HepG2 (cell line): Measurements from ENCODE around the gene TUT7. TPM values are rescaled to one million over a fixed set of nuclear protein-coding genes. Genes with fewer than 3 reads are reported as not detected.

Experiments
- E2F1 ChIP-seq: sonication (generic); formaldehyde crosslinking; IDR thresholded peaks from 2 replicates; pipeline ENCODE4 v1.5.0; 2020; ENCODE audit warnings: missing genetic modification reagents
- GLMP ChIP-seq: sonication (generic); formaldehyde crosslinking; IDR thresholded peaks from 2 replicates; pipeline ENCODE4 v1.9.0; 2021; ENCODE audit warnings: missing genetic modification reagents, mild to moderate bottlenecking, borderline replicate concordance
- GPN1 ChIP-seq: sonication (generic); formaldehyde crosslinking; IDR thresholded peaks from 2 replicates; pipeline ENCODE4 v1.5.1; 2020; ENCODE audit warnings: missing genetic modification reagents, borderline replicate concordance
- JUND ChIP-seq: sonication (generic); formaldehyde crosslinking; IDR thresholded peaks from 2 replicates; pipeline ENCODE4 v1.8.0; 2022; ENCODE audit warnings: mild to moderate bottlenecking, missing genetic modification reagents
- KDM6A ChIP-seq: IDR thresholded peaks from 2 replicates; pipeline ENCODE4 v1.6.1; 2016; ENCODE audit warnings: low read depth
- MEF2D ChIP-seq: sonication (generic); formaldehyde crosslinking; IDR thresholded peaks from 2 replicates; pipeline ENCODE4 v1.5.1; 2020; ENCODE audit warnings: mild to moderate bottlenecking, missing genetic modification reagents
- NKX3-1 ChIP-seq: sonication (generic); formaldehyde crosslinking; IDR thresholded peaks from 2 replicates; pipeline ENCODE4 v1.5.0; 2020; ENCODE audit warnings: missing genetic modification reagents
- PRDM15 ChIP-seq: sonication (generic); formaldehyde crosslinking; IDR thresholded peaks from 2 replicates; pipeline ENCODE4 v1.4.0; 2020; ENCODE audit warnings: missing genetic modification reagents
- PREB ChIP-seq: sonication (generic); formaldehyde crosslinking; IDR thresholded peaks from 2 replicates; pipeline ENCODE4 v1.4.0; 2020; ENCODE audit warnings: missing genetic modification reagents
- REPIN1 ChIP-seq: sonication (generic); formaldehyde crosslinking; IDR thresholded peaks from 2 replicates; pipeline ENCODE4 v1.8.0; 2022; ENCODE audit warnings: missing genetic modification reagents, low read depth, mild to moderate bottlenecking, borderline replicate concordance
- ZMYM2 ChIP-seq: sonication (generic); formaldehyde crosslinking; IDR thresholded peaks from 2 replicates; pipeline ENCODE4 v1.8.0; 2022; ENCODE audit warnings: mild to moderate bottlenecking, missing genetic modification reagents
- ZNF121 ChIP-seq: sonication (generic); formaldehyde crosslinking; IDR thresholded peaks from 2 replicates; pipeline ENCODE4 v1.5.0; 2020; ENCODE audit warnings: mild to moderate bottlenecking, missing genetic modification reagents
- ZNF251 ChIP-seq: sonication (generic); formaldehyde crosslinking; IDR thresholded peaks from 2 replicates; pipeline ENCODE4 v1.9.0; 2021; ENCODE audit warnings: mild to moderate bottlenecking, missing genetic modification reagents
- ZNF354B ChIP-seq: sonication (generic); formaldehyde crosslinking; IDR thresholded peaks from 2 replicates; pipeline ENCODE4 v1.8.0; 2022; ENCODE audit warnings: mild to moderate bottlenecking, missing genetic modification reagents
- ZNF414 ChIP-seq: sonication (generic); formaldehyde crosslinking; IDR thresholded peaks from 2 replicates; pipeline ENCODE4 v1.5.0; 2020; ENCODE audit warnings: missing genetic modification reagents
- ZNF44 ChIP-seq: sonication (generic); formaldehyde crosslinking; IDR thresholded peaks from 2 replicates; pipeline ENCODE4 v1.5.1; 2020; ENCODE audit warnings: mild to moderate bottlenecking, missing genetic modification reagents
- ZNF446 ChIP-seq: sonication (generic); formaldehyde crosslinking; IDR thresholded peaks from 2 replicates; pipeline ENCODE4 v1.5.0; 2020; ENCODE audit warnings: mild to moderate bottlenecking, missing genetic modification reagents
- ZNF670 ChIP-seq: sonication (generic); formaldehyde crosslinking; IDR thresholded peaks from 2 replicates; pipeline ENCODE4 v1.8.0; 2022; ENCODE audit warnings: mild to moderate bottlenecking, missing genetic modification reagents, borderline replicate concordance
- ZNF770 ChIP-seq: sonication (generic); formaldehyde crosslinking; IDR thresholded peaks from 2 replicates; pipeline ENCODE4 v1.5.0; 2020; ENCODE audit warnings: mild to moderate bottlenecking, missing genetic modification reagents
- polyA plus RNA-seq, 8 experiments: library from polyadenylated mRNA; depleted of rRNA in 3 of 8; stranded (reverse) in 7 of 8; unstranded in 1 of 8; fragments of >200 nt; fragmentation: Illumina TruSeq in 4 of 8; extraction: Trizol in 4 of 8; gene quantifications; 2 replicates each; pipeline versions ENCODE4 v1.2.1 to v1.2.3, GENCODE V29; 2011 to 2016; ENCODE audit warnings: low read depth in 4 of 8, missing spikeins in 1 of 8, mixed read lengths in 1 of 8; ENCODE audit not compliant: insufficient read depth in 1 of 8
- total RNA-seq, 5 experiments: library from RNA; depleted of rRNA; stranded (reverse); fragments of >200 nt; fragmentation: Illumina TruSeq; extraction: Trizol; gene quantifications; 2 replicates each; pipeline ENCODE4 v1.2.3, GENCODE V29; 2016; ENCODE audit warnings: low read depth in 1 of 5

The TUT7 gene
- total and polyA plus RNA-seq, 2 of the 13 experiments (the other 11 are each of a cell fraction or from before 2014, with no cell fraction given), result 12.0 to 19.4 TPM

- peak; percentile 77; the same call in 1 of the 2 replicates for TF ChIP-seq E2F1
- TF ChIP-seq PREB (CRISPR knock-in tag), result no peak
- no peak for TF ChIP-seq JUND (CRISPR knock-in tag)
- peak; percentile 84; the same call in 1 of the 2 replicates for TF ChIP-seq ZNF414
- no peak for TF ChIP-seq KDM6A (CRISPR knock-in tag)
- peak; percentile 28; the same call in 1 of the 2 replicates for TF ChIP-seq NKX3-1 (CRISPR knock-in tag)
- no peak; the same call in 1 of the 2 replicates for TF ChIP-seq ZNF354B
- peak; percentile 88 for TF ChIP-seq ZNF446
- TF ChIP-seq ZNF770 (CRISPR knock-in tag), result peak; percentile 30
- peak; percentile 99 for TF ChIP-seq PRDM15 (CRISPR knock-in tag)
- peak; percentile 96 for TF ChIP-seq ZNF670 (CRISPR knock-in tag)
- TF ChIP-seq REPIN1 (CRISPR knock-in tag), result peak; percentile 88
- TF ChIP-seq GPN1 (CRISPR knock-in tag), result no peak
- no peak for TF ChIP-seq ZNF44
- TF ChIP-seq ZMYM2, result 0 out of 2 replicates have a peak, but pooled peaks have one; percentile 42
- 0 out of 2 replicates have a peak, but pooled peaks have one; percentile 11 for TF ChIP-seq ZNF251 (CRISPR knock-in tag)
- TF ChIP-seq MEF2D (CRISPR knock-in tag), result 0 out of 2 replicates have a peak, but pooled peaks have one; percentile 33
- TF ChIP-seq ZNF121, result peak; percentile 21; the same call in 1 of the 2 replicates
- TF ChIP-seq GLMP (CRISPR knock-in tag), result no peak
These were observed at the start of gene TUT7 (continued) for GRCh38 chr9:86354011-86354817.
